Activated CD8-positive, alpha-beta memory T cell treated with anti-CD3 and anti-CD28 coated beads for 1 hour (primary cell): Measurements from ENCODE around the gene CTCFL.

Experiments used
- DNase-seq, 2 donors: peaks; one replicate each; pipeline ENCODE4 v3.0.0-alpha.2; 2020; ENCODE audit warnings: low read depth in 1 of 2; ENCODE audit errors: extremely low read depth in 1 of 2

Gene CTCFL

DNA sequence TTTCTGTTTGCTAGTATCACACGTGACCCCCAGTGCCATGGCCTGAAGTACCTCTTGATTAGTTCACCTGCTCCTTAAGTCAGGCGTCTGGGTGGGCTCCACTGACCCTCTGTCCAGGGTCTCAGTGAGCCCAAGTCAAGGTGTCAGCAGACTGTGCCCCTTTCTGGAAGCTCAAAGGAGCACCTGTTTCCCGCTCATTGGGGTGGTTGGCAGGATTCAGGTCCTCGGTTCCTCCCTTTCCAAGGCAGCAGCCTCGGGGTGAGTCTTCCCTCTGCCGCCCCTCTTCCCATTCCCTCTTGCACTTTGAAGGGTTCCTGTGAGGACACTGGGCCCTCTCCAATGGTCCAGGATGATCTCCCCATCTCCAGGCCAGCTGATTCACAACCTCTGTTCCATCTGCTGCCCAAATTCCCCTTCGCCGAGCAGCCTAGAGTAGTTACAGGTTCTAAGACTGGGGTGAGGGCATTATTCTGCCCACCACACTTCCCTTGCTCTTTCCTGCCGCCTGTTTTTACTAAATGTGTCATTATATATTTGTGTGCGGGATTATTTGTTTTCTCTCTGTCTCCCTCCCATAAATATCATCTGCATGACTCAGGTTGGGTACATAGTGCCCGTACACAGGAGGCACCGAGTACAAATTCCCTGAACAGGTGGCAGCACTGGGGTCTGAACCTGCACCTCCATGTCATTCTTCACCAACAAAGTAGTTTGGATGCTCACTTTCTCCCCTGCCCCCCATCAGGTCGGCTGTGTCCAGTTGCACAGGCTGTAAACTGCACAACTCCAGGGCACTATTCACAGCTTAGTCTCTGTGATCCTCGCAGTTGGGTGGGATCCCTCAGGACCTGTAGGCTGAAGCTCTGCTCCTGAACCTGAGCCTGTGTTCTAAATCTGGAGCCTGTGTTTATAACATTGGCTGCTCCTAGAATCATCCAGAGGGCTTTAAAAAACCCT lies 75.3 kb downstream of the CTCFL start:
- DNase-seq, result no peak

- DNase-seq, result no peak
These were observed 76.1 kb downstream of the CTCFL start for GRCh38 chr20:57448764-57449354.
